HG02623 (cell line): ENCODE data around the gene SLC51A.
"Not testable (repeated sequence)": the region's sequence is repeated elsewhere in the genome, so short reads cannot be mapped to it uniquely, and the experiment has no call there.

Source experiments
- ATAC-seq: cut with Tn5 transposase; IDR thresholded peaks from one replicate; pipeline ENCODE4 v1.9.1; 2021; ENCODE audit warnings: moderate library complexity; ENCODE audit not compliant: unreplicated experiment

SLC51A gene

DNA sequence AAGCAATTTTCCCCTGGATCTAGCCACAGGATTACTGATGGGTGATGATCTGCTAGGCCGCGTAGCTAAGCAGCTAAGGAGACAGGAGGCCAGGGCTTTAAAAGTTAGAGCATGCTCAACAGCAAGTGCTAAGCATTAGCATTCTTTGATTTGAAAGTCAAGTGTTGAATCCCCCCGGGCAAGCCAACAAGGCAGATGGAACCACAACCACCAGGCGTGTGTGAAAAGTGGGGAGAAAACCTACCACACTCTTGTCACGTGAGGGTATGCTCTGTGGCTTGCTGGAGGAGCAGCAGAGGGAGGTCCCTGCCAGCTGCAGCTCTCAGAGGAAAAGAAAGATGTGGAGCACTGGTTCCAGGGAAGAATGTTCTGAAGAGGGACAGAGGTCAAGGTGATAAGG, 20.9 kb downstream of the SLC51A start:
- no peak for ATAC-seq

DNA sequence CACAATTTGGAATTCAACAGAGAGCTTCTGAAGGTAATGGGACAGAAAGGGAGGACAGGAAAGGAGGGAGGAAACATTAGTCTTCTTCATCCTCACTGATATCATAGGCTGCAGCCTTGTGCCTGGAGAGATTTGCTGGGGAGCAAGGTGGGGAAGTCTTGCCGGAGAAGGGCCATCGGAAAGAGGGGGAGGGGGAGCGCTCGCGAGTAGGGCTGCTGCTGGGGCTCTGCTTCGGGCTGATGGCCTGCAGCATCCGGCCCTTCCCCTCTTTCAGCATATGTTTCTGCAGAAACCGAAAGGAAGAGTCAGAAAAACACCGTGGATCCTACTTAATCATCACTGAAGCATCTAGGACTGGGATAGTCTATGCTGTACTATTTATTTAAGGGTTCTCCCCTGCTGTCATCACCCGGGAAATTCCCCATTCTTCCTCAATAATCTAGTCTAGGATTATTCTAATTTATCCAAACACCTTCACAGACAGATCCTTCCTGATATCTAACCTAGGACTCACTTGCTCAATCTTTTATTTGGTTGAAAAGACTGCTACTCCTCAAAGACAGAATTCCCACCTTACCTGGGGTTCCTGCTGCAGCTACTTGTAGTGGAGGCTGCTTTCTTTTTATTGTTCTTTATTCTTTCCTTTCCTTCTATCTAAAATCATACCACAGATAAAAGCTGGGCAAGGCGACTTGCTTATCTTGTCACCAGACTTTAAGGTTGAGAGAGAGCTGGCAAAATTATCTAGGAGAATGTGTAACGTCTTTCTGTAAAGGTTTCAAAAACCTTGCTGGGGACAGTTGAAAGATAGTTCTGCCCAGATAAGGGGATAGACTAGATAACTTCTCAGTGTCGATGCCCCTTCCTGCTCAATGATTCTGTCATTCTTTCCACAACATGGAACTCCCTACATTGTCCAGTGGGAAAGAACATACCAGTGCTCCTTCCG, 22.6 kb downstream of the SLC51A start:
- no peak for ATAC-seq

DNA sequence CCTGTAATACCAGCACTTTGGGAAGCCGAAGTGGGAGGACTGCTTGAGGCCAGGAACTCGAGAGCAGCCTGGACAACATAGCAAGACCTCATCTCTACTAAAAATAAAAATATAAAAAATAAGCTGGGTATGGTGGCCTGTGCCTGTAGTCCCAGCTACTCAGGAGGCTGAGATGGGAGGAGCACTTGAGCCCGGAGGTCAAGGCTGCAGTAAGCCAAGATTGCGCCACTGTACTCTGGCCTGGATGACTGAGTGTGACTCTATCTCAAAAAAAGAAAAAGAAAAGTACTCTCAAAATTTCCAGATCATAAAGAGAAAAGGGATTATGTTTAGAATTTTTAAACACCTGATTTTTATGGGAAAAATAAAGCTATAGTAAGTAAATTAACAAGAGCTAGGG, 24.1 kb downstream of the SLC51A start:
- no peak for ATAC-seq

DNA sequence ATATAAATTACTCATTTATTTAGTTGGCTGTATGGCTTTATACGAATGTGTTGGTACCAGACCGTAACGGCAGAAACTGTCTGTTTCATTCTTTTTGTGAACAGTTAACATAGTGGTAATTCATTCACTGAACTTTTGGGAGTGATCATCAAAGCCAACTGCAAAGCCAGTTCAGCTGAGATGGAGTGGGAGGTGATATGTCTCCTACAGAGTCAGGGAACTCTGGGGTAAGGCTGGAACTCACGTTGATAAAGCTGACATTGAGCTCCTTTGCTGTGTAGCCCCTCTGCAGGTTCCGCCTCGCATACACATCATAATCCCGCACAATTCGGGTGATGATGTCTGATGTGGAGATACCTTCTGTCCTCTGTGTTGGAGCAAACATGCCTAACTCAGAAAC, 25.4 kb downstream of the SLC51A start:
- no peak for ATAC-seq

DNA sequence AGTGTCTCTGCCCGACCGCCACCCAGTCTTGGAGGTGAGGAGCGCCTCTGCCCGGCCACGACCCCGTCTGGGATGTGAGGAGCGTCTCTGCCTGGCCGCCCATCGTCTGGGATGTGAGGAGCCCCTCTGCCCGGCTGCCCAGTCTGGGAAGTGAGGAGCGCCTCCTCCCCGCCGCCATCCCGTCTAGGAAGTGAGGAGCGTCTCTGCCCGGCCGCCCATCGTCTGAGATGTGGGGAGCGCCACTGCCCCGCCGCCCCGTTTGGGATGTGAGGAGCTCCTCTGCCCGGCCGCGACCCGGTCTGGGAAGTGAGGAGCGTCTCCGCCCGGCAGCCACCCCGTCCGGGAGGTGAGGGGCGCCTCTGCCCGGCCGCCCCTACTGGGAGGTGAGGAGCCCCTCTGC, 27.8 kb downstream of the SLC51A start:
- not testable (repeated sequence) for ATAC-seq

DNA sequence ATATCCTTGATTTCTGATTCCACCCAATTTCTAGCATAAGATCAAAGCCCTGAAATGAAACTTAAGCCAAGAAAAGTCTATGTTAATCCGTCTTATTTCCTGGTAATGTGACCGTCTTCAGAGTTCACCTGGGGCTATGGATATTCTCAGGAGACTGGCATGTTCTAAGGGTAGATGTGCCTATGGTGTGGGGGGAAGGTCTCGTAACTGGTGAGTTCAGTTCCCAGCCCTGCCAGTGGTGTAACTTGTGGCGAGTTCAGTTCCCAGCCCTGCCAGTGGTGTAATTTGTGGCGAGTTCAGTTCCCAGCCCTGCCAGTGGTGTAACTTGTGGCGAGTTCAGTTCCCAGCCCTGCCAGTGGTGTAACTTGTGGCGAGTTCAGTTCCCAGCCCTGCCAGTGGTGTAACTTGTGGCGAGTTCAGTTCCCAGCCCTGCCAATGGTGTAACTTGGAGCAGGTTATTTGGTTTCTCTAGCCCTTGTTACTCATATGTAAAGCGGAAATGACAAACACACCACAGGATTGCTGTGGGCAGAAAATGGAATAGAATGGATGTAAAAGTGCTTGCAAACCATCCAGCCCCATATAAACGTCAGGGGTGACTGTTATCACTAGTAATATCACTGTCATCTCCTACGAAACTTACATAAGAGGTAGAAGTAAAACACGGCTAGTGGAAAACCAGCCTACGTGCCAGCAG, 30.4 kb downstream of the SLC51A start:
- ATAC-seq, result no peak

DNA sequence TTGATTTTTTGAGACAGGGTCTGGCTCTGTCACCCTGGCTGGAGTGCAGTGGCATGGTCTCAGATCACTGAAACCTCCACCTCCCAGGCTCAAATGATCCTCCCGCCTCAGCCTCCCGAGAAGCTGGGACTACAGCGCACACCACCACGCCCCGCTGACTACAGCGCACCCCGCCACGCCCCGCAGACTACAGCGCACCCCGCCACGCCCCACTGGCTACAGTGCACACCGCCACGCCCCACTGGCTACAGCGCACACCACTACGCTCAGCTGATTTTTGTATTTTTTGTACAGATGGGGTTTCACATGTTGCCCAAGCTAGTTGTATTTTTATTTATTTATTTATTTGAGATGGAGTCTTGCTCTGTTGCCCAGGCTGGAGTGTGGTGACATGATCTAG, 35.6 kb downstream of the SLC51A start:
- no peak for ATAC-seq

DNA sequence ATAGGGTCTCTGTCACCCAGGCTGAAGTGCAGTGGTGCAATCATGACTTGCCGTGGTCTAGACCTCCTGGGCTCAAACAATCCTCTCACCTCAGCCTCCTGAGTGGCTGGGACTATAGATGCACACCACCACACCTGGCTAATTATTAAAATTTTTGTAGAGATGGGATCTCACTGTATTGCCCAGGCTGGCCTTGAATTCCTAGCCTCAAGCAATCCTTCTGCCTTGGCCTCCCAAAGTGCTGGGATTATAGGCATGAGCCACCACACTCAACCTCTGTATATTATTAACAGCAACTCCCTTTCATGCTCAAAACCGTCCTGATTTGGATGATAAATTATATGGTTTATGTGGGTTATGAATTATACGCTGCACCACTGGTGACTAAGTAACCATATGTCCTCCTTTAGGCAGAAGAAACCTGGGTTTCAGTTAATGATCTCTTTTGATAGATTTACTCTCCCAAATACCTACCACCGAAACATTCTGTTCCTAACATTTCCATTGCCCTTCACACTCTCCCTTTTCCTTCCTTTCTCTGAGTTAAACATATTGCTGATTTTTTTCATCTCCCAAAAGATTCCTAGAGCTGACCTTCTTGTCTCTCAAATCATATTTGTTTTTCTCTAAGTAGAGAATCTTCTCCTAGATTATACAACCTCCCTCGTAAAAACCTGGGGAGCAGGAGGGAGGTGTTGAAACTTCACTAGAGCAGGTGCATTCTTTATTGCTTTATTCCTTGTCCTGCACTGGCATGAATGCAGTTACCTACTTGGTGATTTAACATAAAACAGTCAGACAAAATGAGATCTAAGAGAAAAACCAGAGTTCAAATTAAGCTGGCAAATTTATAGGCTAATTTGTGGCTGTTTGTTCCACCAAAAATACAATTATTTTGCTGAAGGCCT, 38.3 kb downstream of the SLC51A start:
- ATAC-seq, result no peak

DNA sequence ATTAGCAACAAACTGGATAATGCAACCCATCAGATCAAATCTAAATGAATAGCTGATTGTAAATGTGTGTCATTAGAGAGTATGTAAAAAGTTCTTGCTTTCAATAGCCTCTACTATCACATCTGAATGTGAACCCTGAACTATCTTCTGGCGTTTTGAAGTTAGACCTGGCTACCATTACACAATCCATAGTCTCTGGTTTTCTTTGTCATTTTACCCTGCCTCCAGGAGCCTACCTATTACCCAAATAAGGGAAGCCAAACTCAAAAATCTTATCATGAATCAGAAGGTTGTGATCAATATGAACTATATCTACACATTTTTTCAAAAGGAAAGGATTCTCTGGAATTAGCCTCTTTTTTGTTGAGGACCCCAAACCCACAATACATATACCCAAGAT, 39.4 kb downstream of the SLC51A start:
- ATAC-seq, result no peak

DNA sequence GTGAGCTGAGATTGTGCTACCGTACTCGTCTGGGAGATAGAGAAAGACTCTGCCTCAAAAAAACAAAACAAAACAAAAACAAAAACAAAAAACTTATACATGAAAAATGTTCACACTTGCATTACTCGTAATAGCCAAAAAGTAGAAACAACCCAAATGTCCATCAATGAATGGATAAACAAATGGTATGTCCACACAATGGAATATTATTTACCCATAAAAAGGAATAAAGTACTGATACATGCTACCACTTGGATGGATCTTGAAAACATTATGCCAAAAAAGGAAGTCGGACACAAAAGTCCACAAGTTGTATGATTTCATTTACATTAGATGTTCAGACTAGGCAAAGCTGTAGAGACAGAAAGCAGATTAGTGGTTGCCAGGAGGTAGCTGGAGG, 44.5 kb downstream of the SLC51A start:
- ATAC-seq, result no peak

DNA sequence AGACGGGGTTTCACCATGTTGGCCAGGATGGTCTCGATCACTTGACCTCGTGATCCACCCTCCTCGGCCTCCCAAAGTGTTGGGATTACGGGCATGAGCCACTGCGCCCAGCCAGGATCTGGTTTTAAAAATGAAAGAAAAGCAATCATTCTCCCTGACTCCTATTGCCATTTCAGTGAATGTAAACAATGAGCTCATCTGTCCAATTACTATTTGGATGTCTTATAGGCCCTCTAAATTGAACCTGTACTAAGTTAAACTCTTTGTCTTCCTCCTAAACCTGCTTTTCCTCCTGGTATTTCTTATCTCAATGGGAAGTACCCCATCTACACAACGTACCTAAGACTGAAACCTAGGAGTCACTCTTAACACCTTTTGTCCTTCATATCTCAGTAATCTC, 47.5 kb downstream of the SLC51A start:
- ATAC-seq, result no peak

DNA sequence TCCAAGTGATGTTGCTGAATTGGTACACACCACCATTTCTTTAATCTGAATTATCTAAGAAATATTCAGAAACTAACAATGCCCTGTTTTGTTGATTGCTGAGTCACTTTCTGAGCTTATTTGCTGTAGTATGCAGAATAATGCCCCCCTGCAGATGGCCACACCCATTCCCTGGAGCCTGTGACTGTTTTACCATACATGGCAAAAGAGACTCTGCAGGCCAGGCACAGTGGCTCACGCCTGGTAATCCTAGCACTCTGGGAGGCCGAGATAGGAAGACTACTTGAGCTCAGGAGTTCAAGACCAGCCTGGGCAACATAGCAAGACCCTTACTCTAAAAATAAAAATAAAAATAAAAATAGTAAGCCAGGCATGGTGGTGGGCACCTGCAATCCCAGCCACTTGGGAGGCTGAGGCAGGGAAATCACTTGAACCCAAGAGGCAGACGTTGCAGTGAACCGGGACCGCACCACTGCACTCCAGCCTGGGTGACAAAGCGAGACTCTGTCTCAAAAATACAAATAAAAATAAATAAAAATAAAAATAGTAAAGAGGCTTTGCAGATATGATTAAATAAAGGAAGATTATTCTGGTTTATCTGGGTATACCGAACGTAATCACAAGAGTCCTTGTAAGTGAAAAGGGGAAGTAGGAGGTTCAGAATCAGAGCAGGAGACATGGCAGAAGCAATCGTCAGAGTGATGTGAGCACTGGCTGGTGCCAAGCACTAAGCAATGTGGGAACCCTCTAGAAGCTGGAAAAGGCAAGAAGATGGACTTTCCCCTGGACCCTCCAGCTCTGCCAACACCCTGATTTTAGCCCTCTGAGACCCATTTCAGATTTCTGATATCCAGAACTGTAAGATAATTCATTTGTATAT, 52.2 kb downstream of the SLC51A start:
- ATAC-seq, result no peak

DNA sequence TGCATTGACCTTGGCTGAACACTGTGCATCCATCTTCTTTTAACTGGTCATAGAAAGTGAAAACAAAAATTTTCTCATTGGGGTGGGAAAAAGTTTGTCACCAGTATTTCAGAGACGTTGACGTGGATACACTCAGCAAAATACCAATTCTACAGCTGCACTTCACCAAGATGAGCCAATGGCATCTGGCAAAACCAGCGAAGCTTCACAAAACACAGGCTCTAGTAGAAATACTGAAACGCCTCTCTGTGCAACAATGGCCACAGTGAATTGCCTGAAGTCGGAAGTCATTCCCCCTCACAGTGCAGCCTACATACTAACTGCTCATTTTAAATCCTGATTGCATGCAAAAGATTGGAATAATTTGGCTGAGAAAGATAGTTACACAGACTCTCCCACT, 54.2 kb downstream of the SLC51A start:
- no peak for ATAC-seq

DNA sequence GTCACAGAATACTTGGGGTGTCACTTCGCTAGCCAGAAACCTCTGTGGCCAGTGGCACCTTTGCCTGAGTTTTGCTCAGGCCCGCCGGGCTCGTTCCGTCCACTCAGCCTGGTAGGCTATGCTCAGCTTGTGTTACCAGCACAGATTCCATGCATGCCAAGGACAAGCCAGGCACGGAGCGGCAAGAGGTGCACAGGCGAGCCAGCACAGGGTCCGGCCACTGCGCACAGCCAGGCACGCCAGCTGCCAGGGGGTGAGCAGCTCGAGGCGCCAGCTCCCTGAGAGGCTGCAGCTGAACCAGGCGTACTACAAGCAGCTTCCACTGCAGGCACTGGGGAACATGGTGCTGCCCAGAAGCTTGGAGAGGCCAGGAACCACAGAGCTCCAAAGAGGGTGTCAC, 56.5 kb downstream of the SLC51A start:
- ATAC-seq, result no peak

DNA sequence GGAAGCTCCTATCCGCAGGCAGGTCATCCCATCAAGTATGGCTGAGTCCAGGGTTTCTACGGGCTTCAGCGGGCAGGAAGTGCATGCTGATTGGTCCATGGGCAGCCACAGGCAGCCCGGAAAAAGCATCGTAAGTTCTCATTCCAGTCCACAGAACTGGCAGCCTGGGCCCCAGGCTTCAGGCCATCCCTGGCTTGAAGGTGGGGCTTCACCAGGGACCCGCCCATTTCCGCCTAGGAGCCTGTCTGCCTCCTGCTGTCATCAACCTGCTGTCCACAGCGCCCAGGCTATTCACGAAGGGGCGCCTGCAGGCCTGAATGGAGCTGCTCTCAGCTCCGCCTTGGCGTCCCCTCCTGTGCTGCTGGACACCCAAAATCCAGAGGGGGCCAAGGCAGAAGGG, 57.3 kb downstream of the SLC51A start:
- no peak for ATAC-seq

DNA sequence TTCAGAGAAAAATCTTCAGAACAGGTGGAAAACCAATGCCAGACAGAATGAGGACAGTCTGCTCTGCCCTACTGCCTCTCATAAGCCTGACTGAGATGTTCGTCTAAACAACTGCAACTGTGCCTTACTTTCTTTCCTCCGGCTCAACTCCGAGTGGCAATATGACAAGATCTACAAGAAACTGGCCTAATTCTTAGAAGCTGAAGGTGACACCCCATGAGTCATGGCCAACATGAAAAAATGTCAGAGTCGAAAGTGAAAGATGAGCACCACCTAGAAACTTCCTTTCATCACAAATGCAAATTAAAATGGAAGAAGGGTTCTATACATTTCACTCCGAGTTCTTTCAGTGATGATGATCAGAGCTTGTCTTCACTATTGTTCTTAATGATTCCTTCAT, 58.3 kb downstream of the SLC51A start:
- ATAC-seq, result peak; percentile 75

DNA sequence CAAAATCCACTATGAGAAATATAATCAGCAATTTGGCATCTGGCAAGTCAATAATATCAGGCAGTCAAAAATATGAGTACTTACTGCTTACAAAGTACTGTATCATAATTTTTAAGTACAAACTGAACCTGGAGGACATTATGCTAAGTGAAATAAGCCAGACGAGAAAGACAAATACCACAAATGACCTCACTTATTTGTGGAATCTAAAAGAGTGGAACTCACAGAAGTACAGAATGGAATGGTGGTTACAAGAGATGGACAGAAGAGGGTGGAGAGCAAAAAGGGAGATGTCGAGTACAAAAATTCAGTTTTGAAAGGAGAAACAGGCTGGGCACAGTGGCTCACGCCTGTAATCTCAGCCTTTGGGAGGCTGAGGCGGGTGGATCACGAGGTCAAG, 58.8 kb downstream of the SLC51A start:
- ATAC-seq, result no peak

DNA sequence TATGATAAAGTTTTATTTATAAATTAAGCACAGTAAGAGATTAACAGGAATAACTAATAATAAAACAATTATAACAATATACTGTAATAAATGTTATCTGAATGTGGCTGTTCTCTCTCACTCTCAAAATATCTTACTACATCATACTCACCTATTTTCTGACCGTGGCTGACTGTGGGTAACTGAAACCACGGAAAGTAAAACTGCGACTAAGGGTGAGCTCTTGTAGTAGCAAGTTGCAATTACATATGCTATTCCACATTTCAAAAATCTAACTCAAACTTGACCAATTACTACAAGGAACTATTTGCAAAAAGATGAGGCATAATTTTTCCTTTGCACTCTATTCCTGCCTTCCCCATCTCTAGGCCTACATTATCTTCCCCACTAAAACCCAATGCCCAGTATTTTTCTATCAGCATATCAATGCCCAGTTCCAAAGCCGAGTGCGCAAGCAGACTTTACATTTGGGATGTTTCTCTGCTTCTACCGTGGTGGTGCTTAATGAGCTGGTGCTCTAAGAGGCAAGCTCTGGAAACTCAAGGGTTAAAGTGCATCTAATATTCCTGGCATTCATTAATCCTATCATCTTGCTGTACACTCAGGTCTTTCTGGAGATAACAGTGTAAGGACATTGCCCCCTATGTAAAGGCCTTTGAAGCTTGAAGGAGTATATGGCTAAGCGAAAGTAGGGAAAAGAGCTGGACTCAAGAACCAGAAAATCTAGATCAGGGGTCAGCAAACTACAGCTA, 64.5 kb downstream of the SLC51A start:
- peak; percentile 68 for ATAC-seq

DNA sequence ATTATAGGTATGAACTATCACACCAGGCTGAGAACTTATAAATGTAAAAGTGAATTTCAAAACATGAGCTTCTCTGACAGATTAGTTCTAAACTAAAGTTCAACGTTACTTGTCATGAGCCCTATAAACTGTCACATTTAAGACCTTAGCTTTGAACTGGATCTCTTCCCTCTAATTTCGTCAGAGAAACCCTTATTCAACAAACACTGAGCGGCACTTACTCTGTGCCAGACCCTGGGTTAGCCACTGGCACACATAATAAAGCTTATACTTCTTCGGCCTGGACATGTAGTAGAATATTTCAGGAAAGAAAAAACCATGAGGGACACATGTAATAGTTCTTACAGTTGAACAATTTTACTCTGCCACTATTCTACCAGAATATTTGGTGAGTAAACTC, 65.6 kb downstream of the SLC51A start:
- ATAC-seq, result no peak
